WTC11 (cell line): Measurements from ENCODE around the gene DCAF10. TPM values are rescaled to one million over a fixed set of nuclear protein-coding genes. Genes with fewer than 3 reads are reported as not detected.
"Not testable (repeated sequence)": the region's sequence is repeated elsewhere in the genome, so short reads cannot be mapped to it uniquely, and the experiment has no call there.

Source experiments
- ATAC-seq: fragments of 200-7000 bp; cut with Tn5 transposase; 2 replicates; pipeline ENCODE4 v1.10.0; 2021; ENCODE audit warnings: mild to moderate bottlenecking, moderate library complexity
- CTCF ChIA-PET: fragments of 300-600 bp; sonication (Branson Sonifier 250); formaldehyde crosslinking; loops from one replicate; lab custom pipeline; 2021; ENCODE audit warnings: antibody characterized with exemption; lab: Charles Lee
- POLR2A ChIA-PET: fragments of 350-600 bp; sonication (Branson Sonifier 250); formaldehyde crosslinking; loops from one replicate; lab custom pipeline; 2021; ENCODE audit warnings: antibody characterized with exemption; lab: Charles Lee
- DNase-seq: peaks from one replicate; pipeline ENCODE4 v3.0.0; 2021; ENCODE audit warnings: low spot score
- H3K27ac Mint-ChIP-seq: 2 replicates; pipeline ENCODE4 v1.8.0; 2021; ENCODE audit warnings: mixed read lengths
- H3K27me3 Mint-ChIP-seq: 2 replicates; pipeline ENCODE4 v1.8.0; 2021; ENCODE audit warnings: low read depth, mild to moderate bottlenecking, moderate library complexity, mixed read lengths
- H3K36me3 Mint-ChIP-seq: 2 replicates; pipeline ENCODE4 v1.8.0; 2021; ENCODE audit warnings: mixed read lengths
- H3K4me1 Mint-ChIP-seq: 2 replicates; pipeline ENCODE4 v1.8.0; 2022; ENCODE audit warnings: mixed read lengths
- H3K4me3 Mint-ChIP-seq: 2 replicates; pipeline ENCODE4 v1.8.0; 2021; ENCODE audit warnings: mild to moderate bottlenecking, moderate library complexity, mixed read lengths
- H3K9me3 Mint-ChIP-seq: 2 replicates; pipeline ENCODE4 v1.8.0; 2021; ENCODE audit warnings: mixed read lengths
- ELF4 ChIP-seq: sonication (generic); formaldehyde crosslinking; IDR thresholded peaks from 2 replicates; pipeline ENCODE4 v1.8.1; 2022; ENCODE audit warnings: low read depth, mild to moderate bottlenecking, moderate library complexity, missing genetic modification reagents
- FOXK1 ChIP-seq: sonication (generic); formaldehyde crosslinking; IDR thresholded peaks from 2 replicates; pipeline ENCODE4 v1.8.0; 2022; ENCODE audit warnings: mild to moderate bottlenecking, moderate library complexity, missing genetic modification reagents
- GABPB1 ChIP-seq: sonication (generic); formaldehyde crosslinking; IDR thresholded peaks from 2 replicates; pipeline ENCODE4 v1.8.1; 2023; ENCODE audit warnings: mild to moderate bottlenecking, missing genetic modification reagents
- HMGXB4 ChIP-seq: sonication (generic); formaldehyde crosslinking; IDR thresholded peaks from 2 replicates; pipeline ENCODE4 v1.8.1; 2023; ENCODE audit warnings: mild to moderate bottlenecking, moderate library complexity, missing genetic modification reagents
- JUN ChIP-seq: sonication (generic); formaldehyde crosslinking; IDR thresholded peaks from 2 replicates; pipeline ENCODE4 v1.8.0; 2023; ENCODE audit warnings: mild to moderate bottlenecking, missing genetic modification reagents
- KAT7 ChIP-seq: sonication (generic); formaldehyde crosslinking; IDR thresholded peaks from 2 replicates; pipeline ENCODE4 v1.8.1; 2023; ENCODE audit warnings: missing genetic modification reagents, mild to moderate bottlenecking, borderline replicate concordance
- NFE2L1 ChIP-seq: sonication (generic); formaldehyde crosslinking; IDR thresholded peaks from 2 replicates; pipeline ENCODE4 v1.8.1; 2023; ENCODE audit warnings: missing genetic modification reagents
- SMAD3 ChIP-seq: sonication (generic); formaldehyde crosslinking; IDR thresholded peaks from 2 replicates; pipeline ENCODE4 v1.8.0; 2022; ENCODE audit warnings: missing genetic modification reagents, mild to moderate bottlenecking, borderline replicate concordance
- TCF7 ChIP-seq: sonication (generic); formaldehyde crosslinking; IDR thresholded peaks from 2 replicates; pipeline ENCODE4 v1.8.0; 2022; ENCODE audit warnings: mild to moderate bottlenecking, low read depth, missing genetic modification reagents, moderate library complexity
- TEAD4 ChIP-seq: sonication (generic); formaldehyde crosslinking; IDR thresholded peaks from 2 replicates; pipeline ENCODE4 v1.8.0; 2022; ENCODE audit warnings: mild to moderate bottlenecking, missing genetic modification reagents
- ZNF396 ChIP-seq: fragments of 250-450 bp; sonication (Bioruptor Pico); IDR thresholded peaks from 2 replicates; pipeline ENCODE4 v1.8.0; 2021; ENCODE audit warnings: mild to moderate bottlenecking, moderate library complexity, borderline replicate concordance
- total RNA-seq: library from RNA; stranded (reverse); gene quantifications from 3 replicates; pipeline ENCODE4 v1.2.3, GENCODE V29; 2021
- TF ChIP-seq, protein P1 (sequence below): fragments of 250-450 bp; sonication (Bioruptor Pico); IDR thresholded peaks from 2 replicates; pipeline ENCODE4 v1.9.0; 2021; ENCODE audit warnings: mild to moderate bottlenecking
- TF ChIP-seq, protein P2 (sequence below): fragments of 250-450 bp; sonication (Bioruptor Pico); conservative IDR thresholded peaks from 2 replicates; pipeline ENCODE4 v1.9.0; 2021; ENCODE audit warnings: mild to moderate bottlenecking
- TF ChIP-seq, protein P3 (sequence below): fragments of 250-450 bp; sonication (Bioruptor Pico); IDR thresholded peaks from 2 replicates; pipeline ENCODE4 v2.1.2; 2022; ENCODE audit warnings: mild to moderate bottlenecking, moderate library complexity
- TF ChIP-seq, protein P4 (sequence below): sonication (generic); formaldehyde crosslinking; conservative IDR thresholded peaks from 2 replicates; pipeline ENCODE4 v1.8.1; 2022; ENCODE audit warnings: mild to moderate bottlenecking, missing genetic modification reagents
- TF ChIP-seq, protein P5 (sequence below): sonication (generic); formaldehyde crosslinking; IDR thresholded peaks from 2 replicates; pipeline ENCODE4 v1.8.1; 2022; ENCODE audit warnings: missing genetic modification reagents, borderline replicate concordance
- TF ChIP-seq, protein P6 (sequence below): sonication (generic); formaldehyde crosslinking; IDR thresholded peaks from 2 replicates; pipeline ENCODE4 v1.8.1; 2022; ENCODE audit warnings: mild to moderate bottlenecking, missing genetic modification reagents, moderate library complexity, borderline replicate concordance

The DCAF10 gene
- total RNA-seq, 1 experiment from 2014 or later, result 11.7 TPM

GRCh38 chr9:37820142-37820541 is 19.5 kb downstream of the DCAF10 start (continued):
- TF ChIP-seq, protein P1, sequence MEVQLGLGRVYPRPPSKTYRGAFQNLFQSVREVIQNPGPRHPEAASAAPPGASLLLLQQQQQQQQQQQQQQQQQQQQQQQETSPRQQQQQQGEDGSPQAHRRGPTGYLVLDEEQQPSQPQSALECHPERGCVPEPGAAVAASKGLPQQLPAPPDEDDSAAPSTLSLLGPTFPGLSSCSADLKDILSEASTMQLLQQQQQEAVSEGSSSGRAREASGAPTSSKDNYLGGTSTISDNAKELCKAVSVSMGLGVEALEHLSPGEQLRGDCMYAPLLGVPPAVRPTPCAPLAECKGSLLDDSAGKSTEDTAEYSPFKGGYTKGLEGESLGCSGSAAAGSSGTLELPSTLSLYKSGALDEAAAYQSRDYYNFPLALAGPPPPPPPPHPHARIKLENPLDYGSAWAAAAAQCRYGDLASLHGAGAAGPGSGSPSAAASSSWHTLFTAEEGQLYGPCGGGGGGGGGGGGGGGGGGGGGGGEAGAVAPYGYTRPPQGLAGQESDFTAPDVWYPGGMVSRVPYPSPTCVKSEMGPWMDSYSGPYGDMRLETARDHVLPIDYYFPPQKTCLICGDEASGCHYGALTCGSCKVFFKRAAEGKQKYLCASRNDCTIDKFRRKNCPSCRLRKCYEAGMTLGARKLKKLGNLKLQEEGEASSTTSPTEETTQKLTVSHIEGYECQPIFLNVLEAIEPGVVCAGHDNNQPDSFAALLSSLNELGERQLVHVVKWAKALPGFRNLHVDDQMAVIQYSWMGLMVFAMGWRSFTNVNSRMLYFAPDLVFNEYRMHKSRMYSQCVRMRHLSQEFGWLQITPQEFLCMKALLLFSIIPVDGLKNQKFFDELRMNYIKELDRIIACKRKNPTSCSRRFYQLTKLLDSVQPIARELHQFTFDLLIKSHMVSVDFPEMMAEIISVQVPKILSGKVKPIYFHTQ (CRISPR knock-in tag), result no peak
- TF ChIP-seq, protein P2, sequence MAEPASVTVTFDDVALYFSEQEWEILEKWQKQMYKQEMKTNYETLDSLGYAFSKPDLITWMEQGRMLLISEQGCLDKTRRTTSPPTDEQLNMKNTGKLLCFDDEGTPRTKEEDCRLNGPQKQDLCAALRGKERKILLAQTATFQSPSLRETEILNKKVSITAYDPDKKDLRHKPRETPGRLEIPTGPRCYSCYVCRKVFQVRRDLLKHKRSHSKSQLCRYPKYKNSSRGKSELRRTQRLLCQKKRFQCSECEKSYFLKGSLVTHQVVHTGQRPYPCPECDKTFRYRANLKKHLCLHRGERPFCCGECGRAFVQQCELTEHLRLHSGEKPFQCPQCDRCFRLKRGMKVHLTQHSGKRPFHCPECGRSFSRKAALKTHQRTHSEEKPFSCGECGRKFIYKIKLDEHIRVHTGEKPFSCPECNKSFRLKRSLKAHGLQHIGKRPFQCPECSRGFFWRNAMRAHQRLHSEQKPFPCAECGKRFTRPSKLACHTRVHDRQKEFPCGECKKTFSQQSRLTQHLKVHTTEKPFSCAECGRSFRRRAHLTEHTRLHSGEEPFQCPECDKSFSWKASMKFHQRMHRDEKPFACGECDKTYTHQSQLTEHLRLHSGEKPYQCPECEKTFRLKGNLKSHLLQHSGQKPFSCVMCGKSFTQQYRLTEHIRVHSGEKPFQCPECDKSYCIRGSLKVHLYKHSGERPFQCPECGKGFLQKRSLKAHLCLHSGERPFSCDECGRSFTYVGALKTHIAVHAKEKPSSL (CRISPR knock-in tag), result no peak
- TF ChIP-seq SMAD3 (CRISPR knock-in tag) (no peak), ZNF396 (CRISPR knock-in tag) (no peak), FOXK1 (CRISPR knock-in tag) (no peak), TCF7 (CRISPR knock-in tag) (no peak), NFE2L1 (CRISPR knock-in tag) (no peak)
- TF ChIP-seq, protein P3, sequence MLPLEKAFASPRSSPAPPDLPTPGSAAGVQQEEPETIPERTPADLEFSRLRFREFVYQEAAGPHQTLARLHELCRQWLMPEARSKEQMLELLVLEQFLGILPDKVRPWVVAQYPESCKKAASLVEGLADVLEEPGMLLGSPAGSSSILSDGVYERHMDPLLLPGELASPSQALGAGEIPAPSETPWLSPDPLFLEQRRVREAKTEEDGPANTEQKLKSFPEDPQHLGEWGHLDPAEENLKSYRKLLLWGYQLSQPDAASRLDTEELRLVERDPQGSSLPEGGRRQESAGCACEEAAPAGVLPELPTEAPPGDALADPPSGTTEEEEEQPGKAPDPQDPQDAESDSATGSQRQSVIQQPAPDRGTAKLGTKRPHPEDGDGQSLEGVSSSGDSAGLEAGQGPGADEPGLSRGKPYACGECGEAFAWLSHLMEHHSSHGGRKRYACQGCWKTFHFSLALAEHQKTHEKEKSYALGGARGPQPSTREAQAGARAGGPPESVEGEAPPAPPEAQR (CRISPR knock-in tag), result no peak
- TF ChIP-seq, protein P4, sequence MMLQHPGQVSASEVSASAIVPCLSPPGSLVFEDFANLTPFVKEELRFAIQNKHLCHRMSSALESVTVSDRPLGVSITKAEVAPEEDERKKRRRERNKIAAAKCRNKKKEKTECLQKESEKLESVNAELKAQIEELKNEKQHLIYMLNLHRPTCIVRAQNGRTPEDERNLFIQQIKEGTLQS (CRISPR knock-in tag), result no peak
- TF ChIP-seq, protein P5, sequence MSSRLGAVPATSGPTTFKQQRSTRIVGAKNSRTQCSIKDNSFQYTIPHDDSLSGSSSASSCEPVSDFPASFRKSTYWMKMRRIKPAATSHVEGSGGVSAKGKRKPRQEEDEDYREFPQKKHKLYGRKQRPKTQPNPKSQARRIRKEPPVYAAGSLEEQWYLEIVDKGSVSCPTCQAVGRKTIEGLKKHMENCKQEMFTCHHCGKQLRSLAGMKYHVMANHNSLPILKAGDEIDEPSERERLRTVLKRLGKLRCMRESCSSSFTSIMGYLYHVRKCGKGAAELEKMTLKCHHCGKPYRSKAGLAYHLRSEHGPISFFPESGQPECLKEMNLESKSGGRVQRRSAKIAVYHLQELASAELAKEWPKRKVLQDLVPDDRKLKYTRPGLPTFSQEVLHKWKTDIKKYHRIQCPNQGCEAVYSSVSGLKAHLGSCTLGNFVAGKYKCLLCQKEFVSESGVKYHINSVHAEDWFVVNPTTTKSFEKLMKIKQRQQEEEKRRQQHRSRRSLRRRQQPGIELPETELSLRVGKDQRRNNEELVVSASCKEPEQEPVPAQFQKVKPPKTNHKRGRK, result no peak

GRCh38 chr9:37825174-37825573 is 24.6 kb downstream of the DCAF10 start:
- H3K4me1 Mint-ChIP-seq, DNase-seq, ATAC-seq, H3K27me3 Mint-ChIP-seq, POLR2A ChIA-PET, H3K4me3 Mint-ChIP-seq, H3K9me3 Mint-ChIP-seq, CTCF ChIA-PET, H3K27ac Mint-ChIP-seq: not testable (repeated sequence)
- H3K36me3 Mint-ChIP-seq, result peaks cover 22% of the 10 kb centered on the region

- no peak overlapping the region for H3K4me3 Mint-ChIP-seq
- POLR2A ChIA-PET, result no interaction called here
- TF ChIP-seq KAT7, result no peak
- TF ChIP-seq GABPB1 (CRISPR knock-in tag), result no peak
- TF ChIP-seq, protein P3 (CRISPR knock-in tag), result no peak
- no peak for TF ChIP-seq JUN
- no peak for TF ChIP-seq HMGXB4
- TF ChIP-seq TEAD4 (CRISPR knock-in tag), result no peak
- TF ChIP-seq, protein P6, sequence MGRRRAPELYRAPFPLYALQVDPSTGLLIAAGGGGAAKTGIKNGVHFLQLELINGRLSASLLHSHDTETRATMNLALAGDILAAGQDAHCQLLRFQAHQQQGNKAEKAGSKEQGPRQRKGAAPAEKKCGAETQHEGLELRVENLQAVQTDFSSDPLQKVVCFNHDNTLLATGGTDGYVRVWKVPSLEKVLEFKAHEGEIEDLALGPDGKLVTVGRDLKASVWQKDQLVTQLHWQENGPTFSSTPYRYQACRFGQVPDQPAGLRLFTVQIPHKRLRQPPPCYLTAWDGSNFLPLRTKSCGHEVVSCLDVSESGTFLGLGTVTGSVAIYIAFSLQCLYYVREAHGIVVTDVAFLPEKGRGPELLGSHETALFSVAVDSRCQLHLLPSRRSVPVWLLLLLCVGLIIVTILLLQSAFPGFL (CRISPR knock-in tag), result no peak
- TF ChIP-seq ELF4 (CRISPR knock-in tag), result no peak
Observed at GRCh38 chr9:37827483-37828165, 27.0 kb downstream of the DCAF10 start.

More at GRCh38 chr9:37827483-37828165, 27.0 kb downstream of the DCAF10 start:
- CTCF ChIA-PET, result no interaction called here
- H3K27me3 Mint-ChIP-seq, result no peaks in the 10 kb centered on the region
- peaks cover 12% of the 10 kb centered on the region for H3K36me3 Mint-ChIP-seq
- H3K9me3 Mint-ChIP-seq, result no peaks in the 10 kb centered on the region; the same call in 1 of the 2 replicates
- DNase-seq (no peak), ATAC-seq (no peak)
- no peaks in the 10 kb centered on the region for H3K4me1 Mint-ChIP-seq
- no peak overlapping the region for H3K27ac Mint-ChIP-seq
